NCI-H1417 treated with DMSO at 0.1 percent for 48 hours (cell line): ENCODE results near the gene CRCP.
"Not testable (repeated sequence)": the region's sequence is repeated elsewhere in the genome, so short reads cannot be mapped to it uniquely, and the experiment has no call there.

Source experiments
- DNase-seq: peaks from one replicate; lab custom pipeline; 2025; lab: John Stamatoyannopoulos, UW

CRCP gene

DNA sequence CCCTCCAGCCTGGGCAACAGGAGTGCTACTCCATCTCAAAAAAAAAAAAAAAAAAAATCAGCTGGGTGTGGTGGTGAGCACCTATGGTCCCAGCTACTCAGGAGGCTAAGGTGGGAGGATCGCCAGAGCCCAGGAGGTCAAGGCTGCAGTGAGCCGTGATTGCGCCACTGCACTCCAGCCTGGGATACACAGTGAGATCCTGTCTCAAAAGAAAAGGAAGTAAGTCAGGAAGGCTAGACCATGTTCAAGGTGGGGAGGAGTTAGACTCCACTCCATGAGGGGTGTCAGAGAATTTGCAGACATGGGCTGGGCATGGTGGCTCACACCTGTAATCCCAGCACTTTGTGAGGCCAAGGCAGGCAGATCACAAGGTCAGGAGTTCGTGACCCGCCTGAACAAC lies 6.2 kb upstream of the CRCP start:
- DNase-seq, result not testable (repeated sequence)

- no peak for DNase-seq
Observed at GRCh38 chr7:66110856-66111255, 3.8 kb upstream of the CRCP start.

GRCh38 chr7:66116680-66117420 lies 2.2 kb downstream of the CRCP start:
- not testable (repeated sequence) for DNase-seq

DNA sequence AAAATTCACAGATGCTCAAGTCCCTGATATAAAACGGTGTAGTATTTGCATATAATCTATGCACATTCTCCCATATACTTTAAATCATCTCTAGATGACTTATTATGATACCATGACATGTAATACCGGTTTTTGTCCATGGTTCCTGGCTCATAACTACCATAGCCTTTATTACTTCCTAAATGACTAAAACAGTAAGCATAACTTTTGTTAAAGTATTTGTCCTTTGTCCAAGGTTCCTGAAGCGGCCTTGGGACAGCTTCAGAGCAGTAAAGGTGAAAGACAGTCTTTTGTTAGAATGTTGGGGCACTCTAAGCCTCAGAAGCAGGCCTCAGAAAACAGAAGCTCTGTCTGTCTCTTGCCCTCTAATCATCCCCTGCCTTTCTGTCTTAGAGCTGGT lies 4.0 kb downstream of the CRCP start:
- DNase-seq, result no peak

DNA sequence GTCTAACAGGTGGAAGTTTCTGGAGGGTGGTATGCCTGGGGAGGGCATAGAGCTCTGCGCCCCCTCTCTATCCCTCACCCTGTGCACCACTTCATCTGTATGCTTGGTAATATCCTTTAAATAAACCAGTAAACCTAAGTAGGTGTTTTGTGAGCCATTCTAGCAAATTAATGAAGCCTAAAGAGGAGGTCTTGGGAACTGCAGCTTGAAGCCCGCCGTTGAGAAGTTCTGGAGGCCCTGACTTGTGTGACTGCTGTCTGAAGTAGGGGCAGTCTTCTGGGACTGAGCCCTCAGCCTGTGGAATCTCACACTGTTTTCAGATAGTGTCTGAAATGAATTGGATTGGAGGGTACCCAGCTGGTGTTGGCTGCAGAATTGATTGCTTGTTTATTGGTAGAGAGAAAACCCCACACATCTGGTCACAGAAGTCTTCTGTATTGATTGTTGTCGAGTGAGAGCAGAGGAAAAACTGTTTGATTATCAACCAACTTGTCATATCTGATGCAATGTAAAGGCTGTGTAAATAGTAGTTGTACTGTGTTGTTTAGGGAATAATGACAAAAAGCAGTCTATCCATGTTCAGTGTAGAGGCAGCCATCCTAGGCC lies 4.7 kb downstream of the CRCP start:
- DNase-seq, result no peak

DNA sequence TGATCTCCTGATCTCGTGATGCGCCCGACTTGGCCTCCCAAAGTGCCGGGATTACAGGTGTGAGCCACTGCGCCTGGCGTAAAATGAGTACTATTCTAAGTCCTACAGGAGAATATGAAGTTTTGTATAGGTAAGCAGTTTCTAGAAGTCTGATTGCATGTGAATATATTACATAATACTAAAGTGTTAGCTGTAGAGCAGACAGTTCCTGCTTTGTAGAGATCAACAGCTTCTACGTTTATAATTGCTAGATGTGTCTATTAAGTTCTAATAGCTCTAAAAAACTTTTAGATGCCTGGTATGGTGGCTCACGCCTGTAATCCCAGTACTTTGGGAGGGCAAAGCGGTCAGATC lies 8.5 kb downstream of the CRCP start:
- no peak for DNase-seq

DNA sequence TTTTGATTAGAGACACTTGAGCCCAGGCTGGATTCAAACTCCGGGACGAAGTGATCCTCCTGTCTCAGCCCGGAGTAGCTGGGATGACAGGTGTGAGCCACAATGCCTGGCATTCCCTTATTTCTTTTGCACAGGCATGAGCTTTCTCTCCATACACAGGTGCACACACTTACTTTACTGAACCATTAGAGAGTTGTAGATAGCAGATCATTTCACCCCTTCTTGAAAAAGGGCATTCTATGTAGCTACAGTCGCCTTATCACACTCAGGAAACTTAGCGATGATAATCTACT lies 9.9 kb downstream of the CRCP start:
- not testable (repeated sequence) for DNase-seq

DNA sequence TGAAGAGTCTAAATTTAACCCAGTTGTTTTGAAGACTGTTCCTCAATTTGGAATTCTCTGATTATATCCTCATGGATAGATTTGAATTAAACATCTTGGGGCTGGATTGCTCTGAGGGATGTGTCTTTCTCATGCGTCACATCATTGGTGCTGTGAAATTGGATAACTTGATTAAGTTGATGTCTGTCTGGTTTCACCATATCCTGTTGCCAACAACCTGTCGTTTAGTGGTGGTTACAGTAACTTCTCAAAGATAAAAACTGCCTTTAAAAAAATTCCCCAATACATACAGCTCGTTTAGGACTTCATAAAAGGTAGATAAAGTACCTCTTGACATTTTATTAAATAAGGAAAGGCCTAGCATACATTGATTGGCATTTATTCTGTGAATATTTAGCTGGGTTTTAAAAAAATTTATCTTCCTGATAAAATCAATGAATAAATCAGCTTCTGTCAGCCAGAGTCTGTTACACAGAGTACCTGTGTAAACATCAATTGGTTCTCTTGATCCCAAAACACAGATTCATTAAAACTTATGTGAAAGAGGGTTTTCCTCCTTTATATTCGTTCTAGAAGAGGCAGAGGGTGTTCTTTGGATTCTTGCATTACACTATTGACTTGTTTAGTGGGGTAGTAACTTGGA lies 10.5 kb downstream of the CRCP start:
- no peak for DNase-seq

DNA sequence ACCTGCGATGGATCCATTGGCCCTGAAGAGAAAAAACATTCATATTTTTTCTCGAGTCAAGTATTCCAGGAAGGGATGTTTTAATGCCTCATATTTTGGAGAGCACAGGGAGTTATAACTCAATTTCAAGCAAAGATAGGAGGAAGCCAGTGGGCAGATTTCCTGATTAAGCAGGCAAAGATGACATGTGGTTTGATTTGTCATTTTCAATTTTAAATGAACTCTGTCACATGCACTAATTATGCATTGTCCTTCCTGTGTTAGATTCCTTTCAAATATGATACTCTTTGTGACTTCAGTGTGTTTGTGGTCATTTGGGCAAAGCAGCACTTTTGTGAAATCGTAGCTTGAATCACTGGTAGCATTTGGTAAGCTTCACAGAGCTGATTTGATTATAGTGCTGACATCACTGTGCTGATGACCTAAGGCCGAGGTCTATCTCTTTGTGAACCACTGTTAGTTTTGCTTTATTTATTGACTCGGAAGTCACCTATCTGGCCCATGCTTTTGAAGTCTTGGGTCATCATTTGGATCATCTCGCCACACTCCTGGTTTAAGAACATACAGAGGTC lies 11.2 kb downstream of the CRCP start:
- DNase-seq, result not testable (repeated sequence)

DNA sequence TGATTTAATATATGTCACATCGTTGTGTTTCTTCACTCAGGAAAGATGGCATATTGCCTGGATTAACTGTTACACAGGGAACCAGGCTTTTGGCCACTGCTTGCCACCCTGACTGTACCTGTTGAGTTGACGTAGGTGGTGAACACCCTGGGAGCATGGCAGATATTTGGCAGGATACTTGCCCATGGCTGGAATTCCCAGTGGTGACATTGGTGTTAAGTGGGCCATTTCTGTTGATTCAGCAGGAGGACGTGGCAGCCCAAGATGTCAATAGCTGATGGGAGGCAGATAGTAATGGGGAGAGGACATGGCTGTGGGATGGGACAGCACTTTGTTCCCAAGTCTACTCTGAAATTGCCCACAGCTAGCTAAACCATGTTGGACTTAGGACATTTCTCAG lies 12.5 kb downstream of the CRCP start:
- DNase-seq, result not testable (repeated sequence)

- no peak for DNase-seq
Observed at GRCh38 chr7:66138994-66139752, 24.5 kb downstream of the CRCP start.

GRCh38 chr7:66140924-66141323 lies 26.3 kb downstream of the CRCP start:
- DNase-seq, result no peak

- no peak for DNase-seq
Observed at GRCh38 chr7:66142334-66142733, 27.7 kb downstream of the CRCP start.

GRCh38 chr7:66142996-66143395 lies 28.3 kb downstream of the CRCP start:
- DNase-seq, result no peak

- DNase-seq, result no peak
Observed at GRCh38 chr7:66143876-66144332, 29.3 kb downstream of the CRCP start.

DNA sequence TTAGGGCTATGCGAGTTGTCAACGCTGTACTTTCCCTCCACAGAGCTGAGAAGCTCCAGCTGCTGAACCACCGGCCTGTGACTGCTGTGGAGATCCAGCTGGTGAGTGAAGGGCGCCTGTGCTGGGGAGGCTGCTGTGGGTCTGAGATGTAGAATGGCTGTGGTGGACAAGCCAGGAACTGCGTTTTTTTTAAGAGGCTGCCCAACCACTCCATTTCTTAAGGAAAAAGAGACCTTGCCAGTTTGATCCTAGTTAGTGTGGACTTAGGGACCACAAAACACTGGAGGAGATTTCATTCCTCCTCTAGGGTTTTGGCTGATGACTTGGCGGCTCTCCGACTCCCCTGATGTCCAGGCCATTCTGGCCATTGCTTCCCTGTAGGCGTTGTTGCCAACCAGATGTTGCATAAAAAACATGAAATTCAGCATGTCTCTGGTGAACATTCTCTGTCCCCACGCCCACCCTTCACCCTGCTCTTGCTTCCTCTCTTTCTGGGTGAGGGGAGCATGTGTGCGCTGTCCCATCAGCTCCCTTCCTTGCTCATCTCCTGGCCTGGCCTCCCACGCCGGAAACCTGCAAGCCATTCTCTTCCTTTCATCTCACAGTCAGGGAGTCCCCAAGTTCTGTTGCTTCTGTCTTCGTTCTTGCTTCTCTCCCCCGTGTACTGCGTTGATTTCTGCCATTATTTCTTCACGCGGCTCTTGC lies 30.9 kb downstream of the CRCP start:
- DNase-seq, result no peak

GRCh38 chr7:66146701-66147100 lies 32.1 kb downstream of the CRCP start:
- no peak for DNase-seq

GRCh38 chr7:66147657-66148056 lies 33.0 kb downstream of the CRCP start:
- DNase-seq, result not testable (repeated sequence)

GRCh38 chr7:66150471-66150870 lies 35.8 kb downstream of the CRCP start:
- DNase-seq, result no peak

DNA sequence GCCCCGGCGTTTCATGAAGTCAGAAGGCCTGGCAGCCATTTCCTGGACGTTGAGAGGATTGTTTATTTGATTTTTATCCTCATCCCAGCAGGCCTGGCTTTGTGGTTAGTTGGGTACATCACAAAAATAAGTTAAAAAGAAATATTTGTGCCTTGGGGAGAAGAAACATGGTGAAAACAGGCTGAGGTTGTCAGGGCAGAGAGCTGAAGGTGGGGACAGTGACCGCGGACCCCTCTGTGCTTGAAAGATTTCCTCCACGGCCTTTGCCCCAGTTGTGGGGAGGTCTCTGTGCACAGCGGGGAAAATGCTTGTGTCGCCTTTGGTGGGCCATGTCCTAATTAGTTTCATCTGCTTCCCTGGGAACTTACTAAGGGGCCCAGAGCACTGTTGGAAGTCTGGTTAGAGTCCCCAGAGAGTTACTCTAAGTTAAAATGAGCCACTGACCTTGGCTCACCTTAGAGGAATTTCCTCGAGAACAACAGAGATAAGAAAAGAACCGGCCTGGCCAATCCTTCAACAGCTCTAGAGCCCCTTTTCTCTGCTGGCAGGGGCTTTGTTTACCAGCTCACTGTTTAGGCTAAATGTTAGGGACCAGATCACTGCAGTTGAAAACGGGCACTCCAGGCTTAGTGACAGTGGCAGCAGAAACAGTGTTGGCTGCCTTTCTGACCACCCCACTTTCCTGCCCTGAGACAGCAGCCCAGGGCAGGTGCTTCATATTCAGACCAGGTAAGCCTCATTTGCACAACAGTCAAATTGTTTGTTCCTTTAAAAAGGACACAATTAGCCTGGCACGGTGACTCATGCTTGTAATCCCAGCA lies 37.9 kb downstream of the CRCP start:
- no peak for DNase-seq

- no peak for DNase-seq
Observed at GRCh38 chr7:66153691-66154090, 39.0 kb downstream of the CRCP start.
